Globus pallidus (tissue), 1 donor: Measurements from ENCODE around the gene TMTC2.
A peak's percentile ranks its signal among the peaks of the same experiment; 100 is the strongest.

ENCODE experiments used
- DNase-seq: peaks from one replicate; pipeline ENCODE4 v3.0.0-alpha.2; 2015; ENCODE audit warnings: low spot score

The TMTC2 gene

GRCh38 chr12:82682851-82683261 lies 3.9 kb upstream of the TMTC2 start:
- DNase-seq = no peak

GRCh38 chr12:82685790-82686167 lies 927 bp upstream of the TMTC2 start:
- DNase-seq = peak; percentile 97

- DNase-seq = no peak
Observed at GRCh38 chr12:82687021-82688011, 610 bp downstream of the TMTC2 start.

GRCh38 chr12:82688035-82688501 lies 1.4 kb downstream of the TMTC2 start:
- DNase-seq = peak; percentile 66

- peak; percentile 58 for DNase-seq
Observed at GRCh38 chr12:82688596-82688995, 1.9 kb downstream of the TMTC2 start.

- no peak for DNase-seq
Observed at GRCh38 chr12:82690006-82690405, 3.3 kb downstream of the TMTC2 start.

- DNase-seq = no peak
Observed at GRCh38 chr12:82691513-82691912, 4.8 kb downstream of the TMTC2 start.

GRCh38 chr12:82694276-82694675 lies 7.6 kb downstream of the TMTC2 start:
- DNase-seq = no peak

GRCh38 chr12:82694970-82695369 lies 8.3 kb downstream of the TMTC2 start:
- no peak for DNase-seq

GRCh38 chr12:82695531-82695930 lies 8.8 kb downstream of the TMTC2 start:
- no peak for DNase-seq

GRCh38 chr12:82696543-82696942 lies 9.8 kb downstream of the TMTC2 start:
- no peak for DNase-seq

GRCh38 chr12:82698708-82699564 lies 12.2 kb downstream of the TMTC2 start:
- DNase-seq = peak; percentile 48

- DNase-seq = no peak
Observed at GRCh38 chr12:82705774-82706173, 19.1 kb downstream of the TMTC2 start.

GRCh38 chr12:82708061-82708879 lies 21.6 kb downstream of the TMTC2 start:
- peak; percentile 92 for DNase-seq

GRCh38 chr12:82709794-82710355 lies 23.2 kb downstream of the TMTC2 start:
- DNase-seq = no peak

GRCh38 chr12:82710741-82711140 lies 24.0 kb downstream of the TMTC2 start:
- DNase-seq = no peak

GRCh38 chr12:82714427-82714826 lies 27.7 kb downstream of the TMTC2 start:
- no peak for DNase-seq

GRCh38 chr12:82721726-82722125 lies 35.0 kb downstream of the TMTC2 start:
- DNase-seq = no peak

GRCh38 chr12:82723093-82723492 lies 36.4 kb downstream of the TMTC2 start:
- DNase-seq = no peak

GRCh38 chr12:82723891-82724290 lies 37.2 kb downstream of the TMTC2 start:
- no peak for DNase-seq

GRCh38 chr12:82725741-82726140 lies 39.0 kb downstream of the TMTC2 start:
- DNase-seq = no peak
